HCT116 (cell line): ENCODE results near the gene KNSTRN. TPM values are rescaled to one million over a fixed set of nuclear protein-coding genes. Genes with fewer than 3 reads are reported as not detected.
A peak's percentile ranks its signal among the peaks of the same experiment; 100 is the strongest.

Experiments
- ATAC-seq: fragments of 200-7000 bp; cut with Tn5 transposase; 2 replicates; pipeline ENCODE4 v1.9.1; 2020; ENCODE audit warnings: mild to moderate bottlenecking, moderate library complexity
- BruUV-seq: library from RNA; stranded (reverse); fragments of 400-500 nt; replicated peaks from 2 replicates; lab custom pipeline; 2021; lab: Mats Ljungman, UMichigan
- CTCF ChIA-PET: fragments of 300-600 bp; sonication (Branson Sonifier 250); formaldehyde crosslinking; loops from one replicate; lab custom pipeline; 2021; ENCODE audit warnings: antibody characterized with exemption; lab: Charles Lee
- POLR2A ChIA-PET: fragments of 300-600, 350-600 bp; sonication (Branson Sonifier 250); formaldehyde crosslinking; loops from one replicate; lab custom pipeline; 2021; ENCODE audit warnings: antibody characterized with exemption; lab: Charles Lee
- RAD21 ChIA-PET, 2 experiments: fragments of 300-600 bp; sonication (Branson Sonifier 250); formaldehyde crosslinking; loops; one replicate each; lab custom pipeline; 2023; ENCODE audit warnings: low total read pairs in 2 of 2; ENCODE audit not compliant: uncharacterized antibody in 2 of 2, unreplicated experiment in 2 of 2, low non-redundant PET in 1 of 2; lab: Charles Lee
- DNase-seq: peaks from one replicate; pipeline ENCODE4 v3.0.0-alpha.2; 2010; ENCODE audit warnings: low read depth, low spot score
- H2AFZ ChIP-seq: fragments of 200-600 bp; shearing (Covaris generic), sonication (generic); 2 replicates; pipeline ENCODE4 v1.6.1; 2017; ENCODE audit warnings: low read depth, mixed run types, mixed read lengths, antibody characterized with exemption, low read length; ENCODE audit not compliant: poor library complexity, severe bottlenecking
- H3K27ac ChIP-seq: 2 replicates; pipeline ENCODE4 v1.5.1; 2012; ENCODE audit warnings: low read depth, low read length
- H3K27me3 ChIP-seq: fragments of 200-600 bp; sonication (generic); 2 replicates; pipeline ENCODE4 v1.6.1; 2016; ENCODE audit warnings: mixed run types, low read length, mixed read lengths; ENCODE audit not compliant: insufficient read depth
- H3K36me3 ChIP-seq, 2 experiments: fragments of 200-500 bp in 1 of 2; fragments of 200-600 bp in 1 of 2; sonication (Bioruptor generic) in 1 of 2; sonication (generic) in 1 of 2; 2 replicates each; pipeline versions ENCODE4 v1.5.1 to v1.6.1; 2014 to 2016; ENCODE audit warnings: low read length in 2 of 2, inconsistent platforms in 1 of 2, mixed read lengths in 1 of 2, mixed run types in 1 of 2; ENCODE audit not compliant: insufficient read depth in 2 of 2, control insufficient read depth in 1 of 2
- H3K4me1 ChIP-seq, 2 experiments: fragments of 200-600 bp in 1 of 2; sonication (generic) in 1 of 2; 2 replicates each; pipeline versions ENCODE4 v1.5.1 to v1.6.1; 2012 to 2017; ENCODE audit warnings: low read length in 2 of 2, inconsistent platforms in 1 of 2, mild to moderate bottlenecking in 1 of 2, mixed read lengths in 1 of 2, mixed run types in 1 of 2, moderate library complexity in 1 of 2; ENCODE audit not compliant: insufficient read depth in 2 of 2, control insufficient read depth in 1 of 2
- H3K4me2 ChIP-seq: fragments of 200-600 bp; sonication (generic); 2 replicates; pipeline ENCODE4 v1.6.1; 2017; ENCODE audit warnings: mixed run types, low read length, mixed read lengths
- H3K4me3 ChIP-seq, 2 experiments: fragments of 200-600 bp in 1 of 2; sonication (generic) in 1 of 2; replicated peaks in 1 of 2; 2 replicates each; pipeline ENCODE4 v1.5.1; 2011 to 2016; ENCODE audit warnings: low read length in 2 of 2, control low read depth in 1 of 2, low read depth in 1 of 2, mild to moderate bottlenecking in 1 of 2, mixed read lengths in 1 of 2, mixed run types in 1 of 2
- H3K79me2 ChIP-seq: fragments of 200-600 bp; sonication (generic); 2 replicates; pipeline ENCODE4 v1.6.1; 2017; ENCODE audit warnings: mild to moderate bottlenecking, mixed run types, low read length, moderate library complexity, mixed read lengths; ENCODE audit not compliant: insufficient read depth
- H3K9ac ChIP-seq: fragments of 200-600 bp; sonication (generic); 2 replicates; pipeline ENCODE4 v1.6.1; 2016; ENCODE audit warnings: low read length, mixed read lengths
- H3K9me2 ChIP-seq: fragments of 200-600 bp; sonication (generic), shearing (Covaris generic); 2 replicates; pipeline ENCODE4 v1.6.1; 2017; ENCODE audit warnings: mixed run types, mild to moderate bottlenecking, moderate library complexity; ENCODE audit not compliant: insufficient read depth
- H3K9me3 ChIP-seq, 2 experiments: fragments of 200-500 bp in 1 of 2; fragments of 200-600 bp in 1 of 2; sonication (Bioruptor generic) in 1 of 2; sonication (generic) in 1 of 2; 2 replicates each; pipeline ENCODE4 v1.6.1; 2014 to 2017; ENCODE audit warnings: low read length in 2 of 2, mixed read lengths in 2 of 2, inconsistent platforms in 1 of 2, low read depth in 1 of 2, mild to moderate bottlenecking in 1 of 2, mixed run types in 1 of 2, moderate library complexity in 1 of 2; ENCODE audit not compliant: control insufficient read depth in 1 of 2, insufficient read depth in 1 of 2
- H4K20me1 ChIP-seq: fragments of 200-600 bp; sonication (generic), shearing (Covaris generic); 2 replicates; pipeline ENCODE4 v1.6.1; 2017; ENCODE audit warnings: mixed run types, mild to moderate bottlenecking, moderate library complexity; ENCODE audit not compliant: insufficient read depth
- RAD21 ChIP-seq: IDR thresholded peaks from 2 replicates; pipeline ENCODE4 v1.6.1; 2012; ENCODE audit warnings: low read depth, mild to moderate bottlenecking
- SRF ChIP-seq: IDR thresholded peaks from 2 replicates; pipeline ENCODE4 v1.6.1; 2012; ENCODE audit warnings: low read depth
- TCF7L2 ChIP-seq: IDR thresholded peaks from 2 replicates; pipeline ENCODE4 v1.7.0; 2011; ENCODE audit warnings: borderline replicate concordance, inconsistent platforms; ENCODE audit not compliant: insufficient read depth, insufficient read length; ENCODE audit errors: extremely low read depth
- ZNF274 ChIP-seq: fragments of 200-500 bp; sonication (Bioruptor generic); IDR thresholded peaks from 2 replicates; pipeline ENCODE4 v1.6.1; 2014; ENCODE audit warnings: mild to moderate bottlenecking, low read depth, low read length, inconsistent platforms
- intact Hi-C: fragments of 100-400 bp; cut with micrococcal nuclease; formaldehyde crosslinking; loops from 2 replicates; pipeline ENCODE4 v1.10.0; 2022
- total RNA-seq: library from RNA; stranded (reverse); gene quantifications from one replicate; pipeline ENCODE4 v1.2.1, GENCODE V29; 2021; ENCODE audit not compliant: unreplicated experiment
- TF ChIP-seq, protein P1 (sequence below): IDR thresholded peaks from 2 replicates; pipeline ENCODE4 v1.6.1; 2011; ENCODE audit warnings: mild to moderate bottlenecking, low read length, moderate library complexity; ENCODE audit not compliant: insufficient replicate concordance; ENCODE audit errors: extremely low read depth
- TF ChIP-seq, protein P2 (sequence below): IDR thresholded peaks from 2 replicates; pipeline ENCODE4 v1.6.1; 2012
- TF ChIP-seq, protein P3 (sequence below), 3 experiments: fragments of 200-600 bp in 1 of 3; sonication (generic) in 1 of 3; IDR thresholded peaks in 2 of 3; conservative IDR thresholded peaks in 1 of 3; 2 replicates each; pipeline ENCODE4 v1.5.1; 2012 to 2017; ENCODE audit warnings: low read depth in 2 of 3, low read length in 2 of 3, antibody characterized with exemption in 1 of 3, borderline replicate concordance in 1 of 3, control low read depth in 1 of 3, mild to moderate bottlenecking in 1 of 3, mixed read lengths in 1 of 3, mixed run types in 1 of 3, moderate library complexity in 1 of 3; ENCODE audit not compliant: insufficient read depth in 1 of 3

Gene KNSTRN
- total RNA-seq, 1 experiment from 2014 or later: 84.1 TPM

DNA sequence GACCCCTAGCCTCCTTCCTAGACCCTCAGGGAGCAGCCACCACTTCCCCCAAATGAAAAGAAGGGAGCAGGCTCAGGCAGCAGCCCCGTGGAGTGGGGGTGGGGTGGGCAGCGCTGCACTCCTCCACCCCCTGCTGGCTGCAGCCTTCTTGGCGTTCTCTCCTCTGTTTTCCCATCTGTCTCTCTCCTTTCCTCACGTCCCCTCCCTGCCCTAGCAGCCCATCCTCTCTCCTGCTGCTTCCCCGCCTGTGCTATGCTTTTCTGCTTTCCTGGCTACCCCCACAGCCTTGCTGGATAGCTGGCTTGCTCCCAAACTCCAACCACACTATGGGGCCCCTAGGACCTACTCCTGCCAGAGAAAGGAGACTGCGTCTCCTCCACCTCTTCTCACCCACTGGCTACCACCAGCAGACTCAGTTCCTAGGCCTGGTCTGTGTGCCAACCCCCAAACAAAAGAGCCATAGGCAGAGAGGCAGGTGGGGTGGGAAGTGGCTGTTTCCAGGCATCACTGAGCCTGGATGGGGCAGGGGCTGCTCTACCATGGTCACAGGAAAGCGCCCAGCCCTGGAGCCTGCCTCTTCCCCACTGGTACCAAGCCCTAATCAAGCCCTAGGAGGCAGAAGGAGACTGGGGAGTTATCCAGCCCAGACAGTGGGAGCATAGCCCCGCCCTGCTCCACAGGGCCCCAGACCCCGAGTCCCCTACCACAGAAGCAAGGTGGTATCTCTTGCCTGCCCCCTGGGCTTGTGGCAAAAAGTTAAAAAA lies 27.9 kb upstream of the KNSTRN start:
- BruUV-seq: no TSS peak
- Histone ChIP-seq H3K4me2 (peak overlapping the region; percentile 46), H3K27ac (no peak overlapping the region; the same call in 1 of the 2 replicates), H3K27me3 (no peaks in the 10 kb centered on the region), H3K9me2 (no peaks in the 10 kb centered on the region), H3K9me3 (no peaks in the 10 kb centered on the region), H3K9ac (no peak overlapping the region), H4K20me1 (no peaks in the 10 kb centered on the region), H3K79me2 (no peaks in the 10 kb centered on the region), H3K36me3 (no peaks in the 10 kb centered on the region), H2AFZ (no peak overlapping the region), H3K4me1 (peaks cover 17 to 30% of the 10 kb centered on the region in 2 experiments), H3K4me3 (no peak overlapping the region)
- ChIA-PET CTCF (interaction anchor here (1.5 to 5.2 kb wide), 2 partner anchors 11 to 13 kb away, joined by 3 to 22 read pairs; no protein-coding TSS in a partner anchor), POLR2A (interaction anchor here (0.6 kb wide), 1 partner anchor 105 kb away, joined by 3 read pairs; no protein-coding TSS in a partner anchor), RAD21 (no interaction called here)
- TF ChIP-seq RAD21 (peak; percentile 28; the same call in 1 of the 2 replicates), ZNF274 (no peak), TCF7L2 (no peak), SRF (no peak)
- TF ChIP-seq, protein P1, sequence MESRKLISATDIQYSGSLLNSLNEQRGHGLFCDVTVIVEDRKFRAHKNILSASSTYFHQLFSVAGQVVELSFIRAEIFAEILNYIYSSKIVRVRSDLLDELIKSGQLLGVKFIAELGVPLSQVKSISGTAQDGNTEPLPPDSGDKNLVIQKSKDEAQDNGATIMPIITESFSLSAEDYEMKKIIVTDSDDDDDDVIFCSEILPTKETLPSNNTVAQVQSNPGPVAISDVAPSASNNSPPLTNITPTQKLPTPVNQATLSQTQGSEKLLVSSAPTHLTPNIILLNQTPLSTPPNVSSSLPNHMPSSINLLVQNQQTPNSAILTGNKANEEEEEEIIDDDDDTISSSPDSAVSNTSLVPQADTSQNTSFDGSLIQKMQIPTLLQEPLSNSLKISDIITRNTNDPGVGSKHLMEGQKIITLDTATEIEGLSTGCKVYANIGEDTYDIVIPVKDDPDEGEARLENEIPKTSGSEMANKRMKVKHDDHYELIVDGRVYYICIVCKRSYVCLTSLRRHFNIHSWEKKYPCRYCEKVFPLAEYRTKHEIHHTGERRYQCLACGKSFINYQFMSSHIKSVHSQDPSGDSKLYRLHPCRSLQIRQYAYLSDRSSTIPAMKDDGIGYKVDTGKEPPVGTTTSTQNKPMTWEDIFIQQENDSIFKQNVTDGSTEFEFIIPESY: no peak
- TF ChIP-seq, protein P2, sequence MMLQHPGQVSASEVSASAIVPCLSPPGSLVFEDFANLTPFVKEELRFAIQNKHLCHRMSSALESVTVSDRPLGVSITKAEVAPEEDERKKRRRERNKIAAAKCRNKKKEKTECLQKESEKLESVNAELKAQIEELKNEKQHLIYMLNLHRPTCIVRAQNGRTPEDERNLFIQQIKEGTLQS: no peak
- TF ChIP-seq, protein P3, sequence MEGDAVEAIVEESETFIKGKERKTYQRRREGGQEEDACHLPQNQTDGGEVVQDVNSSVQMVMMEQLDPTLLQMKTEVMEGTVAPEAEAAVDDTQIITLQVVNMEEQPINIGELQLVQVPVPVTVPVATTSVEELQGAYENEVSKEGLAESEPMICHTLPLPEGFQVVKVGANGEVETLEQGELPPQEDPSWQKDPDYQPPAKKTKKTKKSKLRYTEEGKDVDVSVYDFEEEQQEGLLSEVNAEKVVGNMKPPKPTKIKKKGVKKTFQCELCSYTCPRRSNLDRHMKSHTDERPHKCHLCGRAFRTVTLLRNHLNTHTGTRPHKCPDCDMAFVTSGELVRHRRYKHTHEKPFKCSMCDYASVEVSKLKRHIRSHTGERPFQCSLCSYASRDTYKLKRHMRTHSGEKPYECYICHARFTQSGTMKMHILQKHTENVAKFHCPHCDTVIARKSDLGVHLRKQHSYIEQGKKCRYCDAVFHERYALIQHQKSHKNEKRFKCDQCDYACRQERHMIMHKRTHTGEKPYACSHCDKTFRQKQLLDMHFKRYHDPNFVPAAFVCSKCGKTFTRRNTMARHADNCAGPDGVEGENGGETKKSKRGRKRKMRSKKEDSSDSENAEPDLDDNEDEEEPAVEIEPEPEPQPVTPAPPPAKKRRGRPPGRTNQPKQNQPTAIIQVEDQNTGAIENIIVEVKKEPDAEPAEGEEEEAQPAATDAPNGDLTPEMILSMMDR (IDR thresholded peaks at IDR 0.05 in 2 of 3, conservative IDR thresholded peaks at IDR 0.05 in 1 of 3; ENCODE audit: borderline replicate concordance in 1 of 3, insufficient read depth in 1 of 3, low read depth in 2 of 3, low read length in 2 of 3): peak; percentile 27 to 65 (median 59); a peak in 5 of 6 replicates
- ATAC-seq (peak; percentile 58), DNase-seq (no peak)
- intact Hi-C loops: no loop called here
